Measurements from ENCODE around the gene HS3ST6.
"Not testable (repeated sequence)": the region's sequence is repeated elsewhere in the genome, so short reads cannot be mapped to it uniquely, and the experiment has no call there.

The HS3ST6 gene

DNA sequence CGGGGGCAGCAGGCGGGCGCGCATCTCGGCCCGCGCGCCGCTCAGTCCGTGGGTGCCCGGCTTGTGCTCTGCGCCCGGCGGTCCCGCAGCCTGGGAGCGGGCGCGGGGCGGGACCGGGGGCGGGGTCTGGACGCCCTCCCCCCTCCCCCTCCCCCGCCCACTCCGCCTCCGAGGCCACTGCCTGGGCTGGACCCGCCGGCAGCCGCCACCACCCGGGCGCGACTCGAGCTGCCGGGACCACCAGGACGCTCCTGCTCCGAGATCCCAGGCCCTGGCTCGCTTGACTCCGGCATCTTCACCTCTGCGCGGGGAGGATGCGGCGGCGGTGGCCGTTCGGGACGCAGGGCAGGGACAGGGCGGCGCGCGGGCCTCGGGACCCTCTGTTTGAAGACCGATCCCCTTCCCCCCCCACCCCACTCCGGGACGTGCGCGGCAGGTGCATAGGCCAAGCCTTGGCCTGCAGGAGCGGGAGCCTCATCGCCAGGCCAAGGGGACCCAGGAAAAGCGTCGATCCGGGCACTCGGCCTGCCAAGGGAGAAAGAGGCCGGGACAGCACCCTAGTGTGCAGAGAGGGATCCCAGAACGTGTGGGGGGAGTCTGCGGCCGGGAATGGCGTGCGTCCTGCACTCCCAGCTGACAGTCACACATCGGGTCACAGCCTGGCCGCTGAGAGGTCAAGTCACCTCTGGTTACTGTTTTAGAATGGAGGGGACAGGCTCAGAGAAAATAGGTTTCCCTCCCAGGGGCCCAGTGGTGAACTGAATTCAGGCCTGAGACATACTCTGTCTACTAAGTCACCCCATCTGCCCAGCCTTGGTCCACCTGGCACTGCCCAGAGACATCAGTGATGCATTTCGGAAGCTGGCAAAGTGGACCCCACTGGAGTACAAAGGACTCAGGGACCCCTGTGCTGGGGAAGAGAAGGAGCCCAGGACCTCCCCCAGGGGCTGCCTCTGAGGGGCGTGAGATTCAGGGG, at the start of gene HS3ST6:
HS3ST6 (minus strand) TSS at position 65 of the 976 bp plus-strand sequence. CDS start 92 bp downstream, outside the sequence.
- DNase-seq, result no peak

DNA sequence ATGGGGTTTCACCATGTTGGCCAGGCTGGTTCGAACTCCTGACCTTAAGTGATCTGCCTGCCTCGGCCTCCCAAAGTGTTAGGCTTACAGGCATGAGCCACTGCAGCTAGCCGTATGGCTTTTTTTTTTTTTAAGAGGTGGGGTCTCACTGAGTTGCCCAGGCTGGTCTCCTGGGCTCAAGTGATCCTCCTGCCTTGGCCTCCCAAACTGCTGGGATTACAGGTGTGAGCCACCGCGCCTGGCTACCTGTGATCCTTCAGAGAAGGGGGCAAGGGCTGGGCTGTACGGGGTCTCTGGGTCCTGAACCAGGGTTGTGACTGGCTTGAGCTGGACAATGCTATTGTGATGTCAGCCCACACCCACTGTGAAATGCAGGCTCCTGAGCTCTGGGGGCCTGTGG, 48.2 kb upstream of the HS3ST6 start, which contains the start of gene RNF151:
RNF151 (plus strand) TSS at position 397 of the 400 bp plus-strand sequence. CDS start 26 bp downstream, outside the sequence.
- no peak for DNase-seq

DNA sequence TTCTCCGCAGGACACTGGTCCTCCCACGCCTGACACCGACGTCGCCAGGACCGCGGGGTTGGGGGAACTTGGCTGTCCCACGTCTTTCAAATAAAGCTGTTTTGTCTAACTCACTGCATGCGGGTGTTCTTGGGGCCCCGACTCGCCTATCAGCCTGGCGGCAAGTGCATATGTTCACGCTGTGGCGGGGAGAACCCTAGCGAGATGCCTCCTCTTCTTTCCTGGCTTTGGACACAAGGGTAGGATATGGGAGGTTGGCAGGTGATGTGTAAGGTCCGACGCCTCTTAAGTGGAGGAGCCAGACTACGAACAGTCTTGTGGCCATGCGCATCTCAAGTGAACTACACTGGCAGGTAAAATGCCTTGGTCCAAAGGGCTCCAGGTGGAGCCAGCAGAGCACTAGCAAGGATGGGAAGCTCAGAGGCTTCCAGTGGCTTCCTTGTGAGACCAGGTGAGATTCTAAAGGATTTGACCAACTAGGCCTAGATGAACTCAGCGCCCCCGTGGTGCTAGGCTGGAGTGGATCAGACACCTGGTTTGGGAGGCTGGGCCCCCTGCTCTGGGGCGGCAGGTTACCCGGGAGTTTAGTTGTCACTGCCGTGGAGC, 47.3 kb upstream of the HS3ST6 start:
- no peak for DNase-seq

DNA sequence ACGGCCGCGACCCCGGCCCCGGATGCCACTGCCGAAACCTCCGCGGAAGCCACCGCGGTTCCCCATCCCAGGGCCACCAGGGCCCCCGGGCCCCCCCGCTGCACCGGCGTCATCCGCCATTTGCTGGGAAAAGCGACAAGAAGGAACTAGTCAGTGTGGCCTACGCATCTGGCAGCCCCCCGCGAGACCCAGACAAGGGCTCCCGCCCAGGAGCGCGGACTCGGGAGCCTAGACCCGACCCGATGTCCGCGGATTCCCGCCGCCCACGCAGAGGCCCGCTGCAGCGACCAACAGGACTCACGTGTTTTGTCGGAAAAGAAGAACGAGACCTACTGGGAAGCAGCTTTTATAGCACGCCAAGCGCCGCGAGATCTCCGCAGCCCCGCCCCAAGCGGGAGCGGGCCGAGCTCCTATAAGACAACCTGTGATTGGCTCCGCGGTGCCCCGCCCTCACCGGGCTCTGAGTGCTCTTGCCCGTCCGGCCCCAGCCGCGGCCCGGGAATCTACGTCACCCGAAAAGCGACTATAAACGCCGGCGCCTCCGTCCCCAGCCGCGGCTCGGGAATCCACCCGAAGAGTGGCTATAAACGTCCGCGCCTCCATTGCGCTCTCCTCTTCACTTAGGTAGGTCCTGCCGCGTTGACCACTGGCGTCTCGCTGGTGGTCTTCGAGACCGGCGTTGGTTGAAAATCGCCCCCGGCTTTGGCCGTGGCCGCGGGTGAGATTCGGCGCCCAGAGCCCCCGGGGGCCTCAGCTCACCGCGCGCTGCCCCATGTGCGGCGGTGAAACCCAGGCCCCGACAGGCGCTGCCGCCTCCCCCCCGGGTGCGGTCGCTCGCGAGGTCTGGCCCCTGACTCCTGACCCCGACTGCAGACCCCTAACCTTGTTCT, 46.5 kb upstream of the HS3ST6 start, which contains the start of gene RPS2:
RPS2 (minus strand) TSS at position 321 of the 890 bp plus-strand sequence; CDS start at position 120, 201 bp downstream.
- DNase-seq, result peak; percentile 97

DNA sequence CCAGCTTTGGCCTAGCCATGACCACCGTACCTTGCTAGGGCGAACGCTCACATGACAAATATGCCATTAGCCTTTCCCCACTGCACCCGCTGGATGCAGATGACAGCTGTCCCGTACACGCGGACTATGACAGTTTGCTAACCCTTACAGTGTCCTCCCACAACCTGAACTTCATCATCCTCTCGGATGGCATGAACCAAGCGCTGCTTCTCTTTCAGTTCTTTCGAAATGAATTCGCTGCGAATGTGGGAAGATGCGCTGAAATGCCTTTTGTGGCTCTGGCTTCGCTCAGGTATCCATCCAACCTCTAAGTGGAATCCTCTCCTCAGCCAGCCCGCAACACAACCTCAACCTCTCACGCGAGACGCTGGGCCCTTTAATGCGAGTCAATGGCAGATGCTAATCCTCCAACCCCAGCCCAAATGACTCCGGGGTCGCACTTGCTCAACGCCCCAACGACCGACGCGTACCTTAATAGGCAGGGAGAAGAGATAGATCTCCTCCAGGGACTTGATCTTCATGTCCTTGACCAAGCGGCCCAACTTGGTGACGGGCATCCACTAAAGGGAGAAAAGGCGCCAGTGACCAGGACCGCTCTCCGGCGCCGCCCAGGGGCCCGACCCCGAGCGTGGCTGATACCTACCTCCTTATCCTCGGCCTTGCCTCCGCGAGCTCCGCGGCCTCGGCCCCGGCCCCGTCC, 45.7 kb upstream of the HS3ST6 start:
- no peak for DNase-seq

DNA sequence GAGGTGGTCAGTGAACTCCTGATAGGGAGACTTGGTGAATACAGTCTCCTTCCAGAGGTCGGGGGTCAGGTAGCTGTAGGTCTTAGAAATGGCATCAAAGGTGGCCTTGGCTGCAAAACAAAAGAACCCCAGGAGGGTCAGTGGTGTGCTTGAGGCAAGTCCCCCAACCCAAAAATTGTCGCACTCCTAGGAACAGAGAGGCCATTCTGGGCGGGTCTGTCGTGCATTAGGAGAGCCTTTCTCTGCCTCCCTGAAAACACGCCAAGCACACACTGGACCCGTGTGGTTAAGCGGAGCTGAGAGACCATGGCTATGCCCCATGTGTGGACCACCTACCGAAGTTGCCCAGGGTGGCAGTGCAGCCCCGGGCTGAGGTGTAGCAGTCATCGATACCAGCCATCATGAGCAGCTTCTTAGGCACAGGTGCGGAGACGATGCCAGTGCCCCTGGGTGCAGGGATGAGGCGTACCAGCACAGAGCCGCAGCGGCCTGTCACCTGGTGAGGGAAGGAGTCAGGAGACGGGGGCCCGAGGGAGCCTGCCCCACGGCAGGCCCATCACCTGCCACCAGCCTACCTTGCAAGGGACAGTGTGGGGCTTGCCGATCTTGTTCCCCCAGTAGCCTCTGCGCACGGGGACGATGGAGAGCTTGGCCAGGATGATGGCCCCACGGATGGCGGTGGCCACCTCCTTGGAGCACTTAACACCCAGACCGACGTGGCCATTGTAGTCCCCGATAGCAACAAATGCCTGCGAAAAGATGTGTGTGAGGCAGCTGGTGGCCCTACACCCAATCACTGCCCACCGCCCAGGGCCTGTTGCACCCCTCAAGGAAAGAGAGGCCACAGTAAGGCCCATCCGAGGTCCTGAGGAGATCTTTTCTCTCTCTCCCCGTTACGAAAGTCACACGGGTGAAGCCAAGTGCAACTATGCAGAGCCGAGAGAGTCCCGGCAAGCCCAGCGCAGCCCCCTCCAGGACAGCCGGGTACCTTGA, 44.2 kb upstream of the HS3ST6 start:
- DNase-seq, result not testable (repeated sequence)

DNA sequence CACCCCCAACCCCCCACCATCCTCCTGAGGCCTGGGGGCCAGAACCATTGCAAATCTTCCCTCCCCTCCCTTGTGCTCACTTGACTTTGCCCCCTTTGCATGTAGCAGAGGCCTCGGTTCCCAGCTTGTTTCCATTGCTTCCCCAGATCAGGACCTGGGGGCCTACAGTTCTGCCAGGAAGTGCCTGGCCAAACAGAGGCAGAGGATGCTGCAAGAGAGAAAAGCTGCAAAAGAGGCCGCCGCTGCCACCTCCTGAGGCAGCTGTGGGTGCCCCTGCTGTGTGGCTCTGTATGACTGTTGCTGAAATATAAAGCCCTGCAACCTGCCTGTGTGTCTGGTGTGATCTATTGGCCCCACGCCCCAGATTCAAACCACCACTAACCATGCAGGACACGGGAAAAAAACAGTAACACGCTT, 43.4 kb upstream of the HS3ST6 start:
- no peak for DNase-seq

- no peak for DNase-seq
Measured at GRCh38 chr16:1960665-1961630, 42.7 kb upstream of the HS3ST6 start.

DNA sequence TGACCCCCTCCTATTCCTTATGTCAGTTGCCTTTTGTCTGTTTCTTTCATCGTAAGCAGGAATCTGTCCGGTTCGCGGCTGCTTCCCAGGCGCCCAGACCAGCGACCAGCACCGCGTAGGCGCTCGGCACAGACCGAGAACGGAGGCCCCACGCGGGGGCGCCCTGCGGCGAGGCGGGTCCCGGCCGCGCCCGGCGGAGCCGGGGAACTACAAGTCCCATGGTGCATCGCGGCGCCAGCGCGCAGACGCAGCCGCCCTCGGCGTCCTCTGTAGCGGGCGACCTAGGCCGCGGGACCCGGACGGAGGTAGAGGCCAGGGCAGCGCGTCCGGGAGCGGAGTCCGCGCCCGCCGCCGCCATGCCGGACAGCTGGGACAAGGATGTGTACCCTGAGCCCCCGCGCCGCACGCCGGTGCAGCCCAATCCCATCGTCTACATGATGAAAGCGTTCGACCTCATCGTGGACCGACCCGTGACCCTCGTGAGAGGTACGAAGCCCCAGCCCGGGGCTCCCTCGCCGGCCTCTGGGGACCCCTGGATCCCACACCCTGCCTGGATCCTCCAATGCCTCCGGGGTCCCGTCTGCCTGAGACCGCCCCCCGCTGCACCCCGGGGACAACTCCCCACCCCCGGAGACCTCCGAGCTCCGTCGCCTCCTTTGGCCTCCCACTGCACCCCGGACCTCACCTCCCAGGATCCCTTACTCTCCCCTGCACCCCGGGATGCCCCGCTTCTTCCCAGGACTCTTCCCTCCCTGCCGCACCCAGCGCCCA, 41.2 kb upstream of the HS3ST6 start, which contains the start of gene NDUFB10:
NDUFB10 (plus strand) TSS at position 270 of the 771 bp plus-strand sequence; CDS start at position 357, 87 bp downstream.
- no peak for DNase-seq

DNA sequence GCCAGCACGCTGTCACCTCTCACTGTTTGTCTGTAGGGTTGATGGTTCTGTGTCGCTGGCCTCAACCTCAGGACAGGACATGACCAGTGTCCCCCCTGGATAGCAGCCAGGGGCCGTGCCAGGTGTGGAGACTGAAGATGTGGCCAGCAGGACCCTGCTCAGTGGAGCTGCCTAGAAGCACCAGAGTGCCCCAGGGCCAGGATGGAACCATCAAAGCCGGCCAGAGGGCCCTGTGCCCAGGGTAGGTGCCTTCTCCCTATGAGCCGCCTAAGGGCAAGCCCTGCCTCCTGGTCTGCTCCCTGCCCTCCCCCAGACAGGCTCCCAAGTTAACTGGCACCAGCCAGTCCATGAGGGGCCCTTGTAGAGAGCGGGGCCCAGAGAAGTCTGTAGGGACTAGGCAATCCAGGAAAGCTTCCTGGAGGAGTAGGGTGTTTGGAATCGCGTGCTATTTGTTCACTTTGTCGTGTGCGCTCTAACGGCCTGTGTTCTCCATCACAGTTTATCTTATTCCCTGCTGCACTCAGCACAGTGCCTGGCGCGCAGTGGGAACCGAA, 40.6 kb upstream of the HS3ST6 start:
- no peak for DNase-seq

GRCh38 chr16:1958143-1958491, 39.9 kb upstream of the HS3ST6 start:
- DNase-seq, result not testable (repeated sequence)

DNA sequence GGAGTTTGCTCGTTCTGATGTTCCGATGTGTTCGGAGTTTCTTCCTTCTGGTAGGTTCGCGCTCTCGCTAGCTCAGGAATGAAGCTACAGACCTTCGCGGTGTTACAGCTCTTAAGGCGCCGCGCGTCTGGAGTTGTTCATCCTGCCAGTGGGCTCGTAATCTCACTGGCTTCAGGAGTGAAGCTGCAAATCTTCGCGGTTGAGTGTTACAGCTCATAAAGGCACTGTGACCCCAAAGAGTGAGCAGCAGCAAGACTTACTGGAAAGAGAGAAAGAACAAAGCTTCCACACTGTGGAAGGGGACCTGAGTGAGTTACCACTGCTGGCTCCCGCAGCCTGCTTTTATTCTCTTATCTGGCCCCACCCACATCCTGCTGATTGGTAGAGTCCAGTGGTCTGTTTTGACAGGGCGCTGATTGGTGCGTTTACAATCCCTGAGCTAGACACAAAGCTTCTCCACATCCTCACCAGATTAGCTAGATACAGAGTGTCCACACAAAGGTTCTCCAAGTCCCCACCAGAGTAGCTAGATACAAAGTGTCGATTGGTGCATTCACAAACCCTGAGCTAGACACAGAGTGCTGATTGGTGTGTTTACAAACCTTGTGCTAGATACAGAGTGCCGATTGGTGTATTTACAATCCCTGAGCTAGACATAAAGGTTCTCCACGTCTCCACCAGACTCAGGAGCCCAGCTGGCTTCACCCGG, 39.4 kb upstream of the HS3ST6 start:
- DNase-seq, result not testable (repeated sequence)

GRCh38 chr16:1953734-1954133, 35.5 kb upstream of the HS3ST6 start:
- DNase-seq, result no peak

- no peak for DNase-seq
Measured at GRCh38 chr16:1950559-1950958, 32.3 kb upstream of the HS3ST6 start.

DNA sequence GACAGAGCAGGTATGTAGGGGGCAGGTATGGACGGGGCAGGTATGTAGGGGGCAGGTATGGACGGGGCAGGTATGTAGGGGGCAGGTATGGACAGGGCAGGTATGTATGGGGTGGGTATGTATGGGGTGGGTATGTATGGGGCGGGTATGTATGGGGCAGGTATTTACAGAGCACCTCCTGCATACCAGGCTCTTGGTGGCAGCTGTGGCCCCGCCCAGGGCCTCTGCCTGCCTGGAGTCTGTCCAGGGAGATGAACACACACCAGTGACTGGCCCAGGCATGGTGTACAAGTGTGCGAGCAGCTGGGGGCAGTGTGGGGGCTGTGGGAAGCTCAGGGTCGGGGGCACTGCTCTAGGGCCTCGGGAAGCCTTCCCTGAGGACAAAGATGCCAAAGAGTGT, 31.8 kb upstream of the HS3ST6 start:
- DNase-seq, result no peak

DNA sequence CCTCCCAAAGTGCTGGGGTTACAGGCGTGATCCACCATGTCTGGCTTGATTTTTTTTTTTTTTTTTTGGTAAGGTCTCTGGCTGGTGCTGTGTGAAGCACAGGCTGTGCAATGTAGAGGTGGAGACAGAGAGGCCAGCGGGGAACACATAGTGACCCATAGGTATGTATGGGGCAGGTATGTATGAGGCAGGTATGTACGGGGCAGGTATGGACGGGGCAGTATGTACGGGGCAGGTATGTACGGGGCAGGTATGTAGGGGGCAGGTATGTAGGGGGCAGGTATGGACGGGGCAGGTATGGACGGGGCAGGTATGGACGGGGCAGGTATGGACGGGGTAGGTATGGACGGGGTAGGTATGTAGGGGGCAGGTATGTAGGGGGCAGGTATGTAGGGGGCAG, 31.3 kb upstream of the HS3ST6 start:
- no peak for DNase-seq

DNA sequence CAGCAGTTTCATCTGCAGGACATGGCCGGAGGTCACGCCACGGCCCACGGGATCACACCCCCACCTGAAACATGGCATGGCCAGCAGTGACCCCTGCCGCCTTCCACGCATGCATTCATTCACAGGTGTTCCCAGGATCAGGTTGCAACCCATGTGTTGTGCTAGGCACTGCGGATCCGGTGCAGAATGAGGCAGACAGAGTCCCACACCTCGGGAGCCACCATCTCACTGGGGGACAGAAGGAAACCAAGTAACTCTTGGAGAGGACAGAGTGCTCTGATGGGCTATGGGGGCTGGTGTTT, 29.1 kb upstream of the HS3ST6 start:
- no peak for DNase-seq

All from NCI-H2081 treated with DMSO at 0.1 percent for 48 hours (cell line).